NCI-H510A (cell line): ENCODE results near the gene PGM3.
"Not testable (repeated sequence)": the region's sequence is repeated elsewhere in the genome, so short reads cannot be mapped to it uniquely, and the experiment has no call there.

Experiments used
- DNase-seq: peaks from one replicate; lab custom pipeline; 2025; lab: John Stamatoyannopoulos, UW

The PGM3 gene, protein sequence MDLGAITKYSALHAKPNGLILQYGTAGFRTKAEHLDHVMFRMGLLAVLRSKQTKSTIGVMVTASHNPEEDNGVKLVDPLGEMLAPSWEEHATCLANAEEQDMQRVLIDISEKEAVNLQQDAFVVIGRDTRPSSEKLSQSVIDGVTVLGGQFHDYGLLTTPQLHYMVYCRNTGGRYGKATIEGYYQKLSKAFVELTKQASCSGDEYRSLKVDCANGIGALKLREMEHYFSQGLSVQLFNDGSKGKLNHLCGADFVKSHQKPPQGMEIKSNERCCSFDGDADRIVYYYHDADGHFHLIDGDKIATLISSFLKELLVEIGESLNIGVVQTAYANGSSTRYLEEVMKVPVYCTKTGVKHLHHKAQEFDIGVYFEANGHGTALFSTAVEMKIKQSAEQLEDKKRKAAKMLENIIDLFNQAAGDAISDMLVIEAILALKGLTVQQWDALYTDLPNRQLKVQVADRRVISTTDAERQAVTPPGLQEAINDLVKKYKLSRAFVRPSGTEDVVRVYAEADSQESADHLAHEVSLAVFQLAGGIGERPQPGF

DNA sequence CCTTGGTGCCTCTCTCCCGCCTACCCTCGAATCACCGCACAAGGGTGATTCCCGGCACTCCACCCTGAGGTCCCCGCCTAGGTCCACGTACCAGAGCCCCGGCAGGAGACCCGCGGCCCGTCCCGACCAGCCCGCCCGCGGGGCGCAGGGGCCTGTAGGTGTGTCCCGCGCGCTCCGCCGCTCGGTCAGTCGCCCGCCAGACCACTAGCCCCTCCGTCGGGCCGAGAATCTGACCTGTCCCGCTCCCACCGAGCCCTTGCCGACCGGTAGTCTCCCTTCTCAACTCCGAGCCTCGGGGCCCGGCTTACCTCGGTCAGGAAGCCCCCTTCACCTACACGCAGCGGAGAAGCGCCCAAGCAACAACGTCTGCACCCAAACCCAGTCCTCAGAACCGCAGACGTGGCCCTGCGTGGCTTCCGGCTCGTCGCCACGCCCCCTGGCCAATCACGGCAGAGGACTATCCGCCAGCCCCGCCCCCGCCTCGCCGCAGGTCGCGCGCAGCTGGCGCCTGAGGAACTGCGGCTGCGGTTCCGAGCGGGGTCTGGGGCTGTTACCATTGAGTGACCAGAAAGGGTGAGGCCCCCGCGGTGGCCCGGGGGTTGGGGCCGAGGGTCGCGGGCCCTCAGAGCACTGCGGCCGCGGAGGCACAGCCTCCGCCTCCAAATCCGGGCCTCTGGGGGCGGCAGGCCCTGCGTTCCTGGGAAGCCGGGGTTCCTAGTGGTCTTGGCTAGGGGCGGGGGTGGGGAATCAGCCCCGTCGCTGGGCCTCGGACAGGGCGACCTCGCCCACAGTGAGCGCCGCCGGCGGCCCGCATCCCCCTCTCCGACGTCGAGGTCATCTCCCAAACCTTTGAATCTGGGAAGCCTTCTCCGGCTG, at the start of gene PGM3, which contains the start of gene RWDD2A:
Gene PGM3 (minus strand): TSS at position 395 of the 876 bp plus-strand sequence. CDS start 2,253 bp downstream, outside the sequence.
Gene RWDD2A (plus strand): TSS at position 487 of the 876 bp plus-strand sequence. CDS start 1,095 bp downstream, outside the sequence.
- peak; percentile 47 for DNase-seq

DNA sequence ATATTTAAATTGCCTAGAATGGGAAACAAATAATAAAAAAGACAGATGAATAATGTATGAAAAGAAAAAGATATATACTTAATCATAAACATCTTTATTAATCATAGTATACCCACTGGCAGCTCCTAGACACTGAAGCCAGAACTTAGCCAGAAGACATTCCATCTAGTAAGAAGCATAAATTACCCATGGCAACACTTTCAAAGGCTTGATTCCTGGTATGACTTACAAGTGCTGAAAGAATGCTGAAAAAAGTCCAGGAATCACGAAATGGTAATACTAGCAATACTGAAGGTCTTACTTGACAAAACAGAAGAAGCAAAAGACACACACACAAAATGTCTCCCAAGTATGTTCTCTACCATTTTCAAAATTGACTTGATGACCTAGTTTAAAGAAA, 38.1 kb upstream of the PGM3 start:
- DNase-seq = no peak

DNA sequence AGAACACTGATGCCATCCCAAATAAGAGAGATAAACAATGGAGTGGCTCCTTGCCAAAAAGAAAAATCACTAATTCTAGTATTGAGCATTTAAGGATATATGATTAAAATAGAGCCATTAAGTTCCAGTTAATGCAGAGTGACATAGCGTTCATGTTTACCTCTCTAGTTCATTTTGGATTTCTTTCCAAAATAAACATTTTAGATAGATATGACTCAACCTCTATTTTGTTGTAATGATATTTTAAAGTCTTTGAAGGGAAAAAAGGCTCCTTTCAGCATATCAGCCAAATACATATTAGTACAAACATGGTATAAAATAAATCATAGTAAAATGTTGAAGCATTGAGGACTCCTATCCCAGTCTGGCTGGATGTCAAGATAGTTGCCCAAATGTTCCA, 33.5 kb upstream of the PGM3 start:
- no peak for DNase-seq

DNA sequence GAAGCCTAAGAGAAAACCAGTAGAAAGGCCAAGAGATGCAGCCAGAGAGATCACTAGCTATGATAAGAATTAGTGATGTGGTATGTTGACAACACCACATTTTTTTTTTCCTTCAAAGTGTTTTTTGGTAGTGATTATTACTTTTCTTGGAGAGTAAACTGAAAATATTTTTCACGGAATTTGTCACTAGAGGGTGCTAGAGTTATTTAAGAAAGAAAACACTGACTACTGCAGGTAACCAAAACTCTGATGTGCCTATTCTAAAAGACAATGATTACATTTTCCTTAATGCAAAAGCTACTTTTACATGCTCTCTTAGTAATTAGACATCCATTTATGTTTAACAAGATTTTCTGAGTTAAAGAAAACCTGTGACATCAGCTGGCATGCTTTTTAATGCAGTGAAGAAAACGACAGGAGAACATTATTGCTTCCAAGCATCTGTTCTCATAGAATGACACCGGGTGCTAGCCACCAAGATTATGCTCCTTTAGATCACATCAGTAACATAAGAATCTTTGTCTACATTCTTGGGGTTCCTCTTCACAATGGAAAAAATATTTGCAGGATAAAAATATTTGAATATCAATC, 28.9 kb upstream of the PGM3 start:
- DNase-seq = no peak

DNA sequence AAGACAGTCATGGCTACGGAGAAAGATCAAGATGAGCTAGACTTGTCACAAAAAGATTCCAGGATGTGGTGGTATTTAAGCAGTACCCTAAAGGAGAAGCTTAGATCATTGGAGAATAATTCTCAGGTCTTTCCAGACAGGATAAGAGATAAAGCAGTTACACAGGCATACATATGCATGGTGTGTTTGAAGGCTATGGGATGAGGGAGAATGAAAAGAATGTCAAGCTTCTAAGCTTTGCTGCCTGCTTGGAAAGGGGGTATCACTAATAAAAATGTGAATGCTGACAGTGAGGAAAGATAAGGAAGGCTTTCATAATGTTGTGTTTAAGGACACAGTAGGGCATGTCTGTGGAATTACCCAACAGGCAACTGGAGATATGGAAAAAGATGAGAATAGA, 28.2 kb upstream of the PGM3 start:
- DNase-seq = no peak

DNA sequence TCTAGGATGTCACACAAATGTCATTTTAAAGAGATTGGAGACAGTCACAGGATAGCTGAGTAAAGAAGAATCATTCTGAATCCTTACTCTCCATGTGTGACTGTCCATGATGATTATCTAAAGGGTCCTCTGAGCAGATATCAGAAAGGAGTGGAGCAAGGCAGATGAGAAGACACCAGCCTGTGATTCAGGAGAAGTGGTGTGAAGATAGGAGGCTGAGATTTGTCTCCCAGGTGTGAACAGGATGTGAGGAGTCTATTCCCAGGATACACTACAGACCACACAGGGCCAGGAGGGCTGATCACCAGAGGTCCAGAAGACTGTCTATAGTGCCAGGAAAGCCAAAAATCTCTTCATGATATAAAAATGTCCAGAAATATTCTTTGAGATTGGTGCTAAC, 27.1 kb upstream of the PGM3 start:
- DNase-seq = no peak

DNA sequence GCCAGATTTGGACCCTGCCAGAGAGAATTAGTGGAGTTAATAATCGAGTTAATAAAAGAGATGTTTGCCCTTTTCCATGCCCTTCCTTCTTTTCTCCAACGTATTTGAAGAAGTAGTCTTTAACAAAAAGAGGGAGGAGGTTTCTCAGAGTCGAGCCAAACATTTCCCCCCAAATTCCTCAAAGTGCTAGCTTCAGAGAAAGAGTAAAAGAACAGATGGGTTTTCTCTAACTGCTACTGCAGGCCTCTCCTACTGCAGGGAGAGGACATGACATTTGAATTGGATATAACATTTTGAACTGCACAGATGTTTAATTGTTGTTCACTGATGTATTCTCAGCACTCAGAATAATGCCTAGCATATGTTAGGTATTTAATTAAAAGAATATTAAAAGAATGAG, 25.6 kb upstream of the PGM3 start:
- no peak for DNase-seq

DNA sequence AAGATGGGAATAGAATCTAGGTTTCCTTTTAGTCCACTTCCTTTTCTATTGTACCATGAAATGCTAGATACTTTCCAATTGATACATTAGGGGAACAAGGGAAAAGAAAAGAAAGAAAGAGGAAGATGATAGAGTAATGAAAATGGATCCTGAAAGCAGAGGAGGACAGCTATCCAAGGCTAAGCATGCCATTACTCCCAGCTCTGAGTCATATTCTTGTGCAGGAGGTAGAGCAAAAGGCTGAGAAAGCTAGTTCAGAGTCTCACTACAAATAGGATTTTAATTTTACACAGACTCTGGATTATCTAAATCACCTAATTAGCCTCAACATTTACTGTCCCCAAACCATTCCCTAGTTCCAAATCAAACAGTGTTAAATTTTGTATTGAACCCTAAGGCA, 23.7 kb upstream of the PGM3 start:
- no peak for DNase-seq

DNA sequence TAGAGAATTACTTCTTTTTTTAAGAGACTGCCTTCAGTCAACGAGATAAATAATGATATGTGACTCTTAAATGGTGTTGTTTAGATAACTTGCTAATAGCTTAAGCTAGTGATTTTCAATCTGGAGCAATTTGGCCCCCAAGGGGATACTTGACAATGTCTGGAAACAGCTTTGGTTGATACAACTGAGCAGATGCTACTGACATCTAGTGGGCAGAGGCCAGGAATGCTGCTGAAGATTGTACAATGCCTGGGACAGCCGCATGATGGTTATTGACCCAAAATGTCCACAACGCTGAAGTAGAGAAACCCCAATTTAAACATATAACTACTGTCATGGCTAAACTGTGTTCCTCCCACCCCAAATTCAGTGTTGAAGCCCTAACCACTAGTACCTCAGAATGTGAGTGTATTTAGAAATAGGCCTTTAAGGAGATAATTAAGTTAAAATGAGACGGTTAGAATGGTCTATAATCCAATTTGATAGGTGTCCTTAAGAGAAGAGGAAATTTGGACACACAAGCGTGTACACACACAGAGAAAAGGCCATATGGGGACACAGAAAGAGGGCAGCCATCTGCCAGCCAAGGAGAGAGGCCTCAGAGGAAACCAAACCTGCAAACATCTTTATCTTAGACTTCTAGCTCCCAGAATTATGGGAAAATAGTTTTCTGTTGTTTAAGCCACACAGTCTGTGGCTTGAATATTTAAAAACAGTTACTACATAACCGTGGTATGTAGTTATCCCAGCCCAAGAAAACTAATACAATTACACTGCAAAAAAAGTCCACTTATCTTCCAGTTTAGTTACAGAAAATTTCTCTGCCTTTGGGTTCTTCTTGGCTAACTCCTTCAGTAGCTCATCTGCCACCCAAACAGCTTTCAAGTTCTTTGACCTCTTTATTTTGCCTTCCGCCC, 22.3 kb upstream of the PGM3 start:
- no peak for DNase-seq

DNA sequence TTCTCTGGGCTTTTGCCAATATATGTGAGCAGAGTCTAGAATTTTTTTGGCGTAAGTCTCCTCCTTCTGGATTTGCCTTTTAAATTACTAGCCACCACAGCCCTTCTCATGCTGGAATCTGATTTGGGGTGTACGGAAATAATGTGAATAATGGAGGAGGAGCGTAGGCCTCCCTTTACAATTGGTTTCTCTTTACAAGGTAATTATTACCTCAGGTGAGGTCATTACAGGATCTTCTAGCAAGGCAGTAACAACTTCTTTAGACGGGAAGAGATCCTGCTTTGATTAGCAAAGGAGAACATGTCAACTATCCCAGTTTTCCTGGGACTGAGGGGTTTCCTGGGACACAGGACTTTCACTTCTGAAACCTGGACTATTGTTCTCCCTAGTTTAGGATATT, 9.0 kb upstream of the PGM3 start:
- DNase-seq = no peak

DNA sequence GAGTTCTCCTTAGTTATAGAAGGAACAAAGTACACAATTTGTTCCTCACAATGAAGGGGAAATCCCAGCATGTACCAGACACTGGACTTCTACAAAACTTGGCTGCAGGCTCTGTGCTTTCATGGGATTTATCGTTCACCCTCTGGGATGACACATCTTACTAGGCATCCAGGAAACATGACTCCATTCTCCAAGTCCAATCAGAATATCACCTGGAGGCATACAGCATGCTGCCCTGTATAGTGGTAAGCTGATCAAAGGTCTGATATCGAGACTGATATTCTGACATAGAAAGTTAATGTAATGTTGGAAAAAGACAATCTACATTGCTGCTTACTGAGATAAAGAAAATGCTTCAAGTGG, 6.8 kb upstream of the PGM3 start:
- no peak for DNase-seq

DNA sequence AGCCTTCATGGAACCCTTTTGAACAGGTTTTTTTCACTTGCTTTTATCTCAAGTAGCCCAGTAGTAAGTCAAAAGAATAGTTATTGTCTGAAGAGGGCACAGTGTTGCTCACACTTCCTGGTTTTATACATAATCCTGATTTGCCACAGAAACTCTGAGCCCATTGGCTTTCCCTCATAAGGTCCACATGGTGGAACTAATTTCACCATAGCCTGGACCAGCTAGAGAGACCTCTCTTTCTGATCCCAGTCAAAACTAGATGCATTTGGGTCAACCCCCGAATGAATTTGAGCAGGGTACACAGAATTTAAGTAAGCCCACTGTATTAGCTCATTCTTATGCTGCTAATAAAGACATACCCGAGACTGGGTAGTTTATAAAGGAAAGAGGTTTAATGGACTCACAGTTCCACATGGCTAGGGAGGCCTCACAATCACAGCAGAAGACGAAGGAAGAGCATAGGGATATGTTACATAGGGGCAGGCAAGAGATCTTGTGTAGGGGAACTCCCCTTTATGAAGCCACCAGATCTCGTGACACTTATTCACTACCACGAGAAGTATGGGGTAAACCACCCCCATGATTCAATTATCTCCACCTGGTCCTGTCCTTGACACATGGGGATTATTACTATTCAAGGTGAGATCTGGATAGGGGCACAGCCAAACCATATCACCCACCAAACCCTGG, 6.3 kb upstream of the PGM3 start:
- no peak for DNase-seq

DNA sequence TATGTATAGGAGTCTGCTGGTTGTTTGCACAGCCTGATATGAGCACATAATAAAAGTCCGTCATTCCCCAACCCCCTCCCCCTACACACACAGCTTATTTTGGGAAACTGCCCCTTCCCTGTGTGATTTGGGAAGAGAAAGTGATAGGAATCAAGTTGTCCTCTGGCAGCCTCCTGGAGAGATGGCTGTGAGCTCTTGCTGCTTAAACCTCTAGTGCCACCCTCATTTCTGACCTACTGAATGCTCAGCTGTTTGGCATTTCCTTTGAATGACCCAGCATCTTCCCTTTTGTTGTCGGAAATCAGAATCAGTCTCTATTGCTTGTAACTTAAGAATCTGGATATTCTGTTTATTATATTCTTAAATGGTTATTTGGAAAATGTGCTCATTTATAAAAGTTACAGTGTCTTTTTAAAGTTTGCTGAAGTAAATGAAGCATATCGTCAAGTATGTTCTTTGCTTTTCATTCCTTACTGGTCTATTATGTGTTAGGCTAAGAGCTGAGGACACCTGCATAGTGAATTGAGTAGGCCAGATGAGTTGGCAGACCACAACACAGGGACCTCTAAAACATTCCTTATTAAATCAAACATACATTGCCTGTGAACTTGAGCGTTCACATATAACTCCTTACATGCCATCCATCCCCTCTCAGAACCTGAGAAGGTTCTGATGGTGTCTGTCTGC, 5.6 kb upstream of the PGM3 start:
- no peak for DNase-seq

DNA sequence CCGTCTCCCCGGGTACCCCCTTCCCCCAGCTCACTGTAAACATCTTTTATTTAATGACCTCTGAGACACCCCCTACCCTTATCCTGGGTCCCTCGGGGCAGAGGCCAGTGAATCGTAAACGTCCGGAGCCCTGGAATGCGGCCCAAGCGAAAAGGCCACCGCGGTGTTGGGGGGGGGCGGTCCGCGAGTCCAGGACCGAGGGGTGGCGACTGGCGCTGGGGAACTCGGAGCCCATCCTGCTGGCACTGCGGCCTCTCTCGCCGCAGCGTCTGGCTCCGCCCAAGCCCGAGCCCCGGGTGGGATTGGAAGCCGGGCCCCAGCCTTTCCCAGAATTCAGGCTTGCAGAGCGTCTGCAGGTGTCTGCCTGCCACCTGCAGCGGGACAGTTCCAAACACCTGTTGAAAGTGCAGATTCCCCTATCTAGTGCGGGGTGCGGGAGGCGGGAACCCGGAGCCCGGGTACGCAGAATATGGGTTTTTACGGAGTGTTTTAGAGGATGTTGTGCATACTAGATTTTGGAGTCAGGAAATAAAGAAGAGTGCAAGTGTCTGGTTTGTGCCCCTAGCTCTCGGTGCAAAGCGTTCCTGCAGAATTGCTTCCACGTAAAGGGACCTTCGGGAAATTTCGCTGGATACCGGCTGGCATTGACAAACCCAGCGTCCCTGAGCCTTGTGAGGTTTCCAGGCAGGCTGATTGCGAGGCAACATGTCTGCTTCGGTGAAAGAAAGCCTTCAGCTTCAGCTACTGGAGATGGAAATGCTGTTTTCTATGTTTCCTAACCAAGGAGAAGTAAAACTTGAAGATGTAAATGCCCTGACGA, 892 bp upstream of the PGM3 start:
- peak; percentile 15 for DNase-seq

DNA sequence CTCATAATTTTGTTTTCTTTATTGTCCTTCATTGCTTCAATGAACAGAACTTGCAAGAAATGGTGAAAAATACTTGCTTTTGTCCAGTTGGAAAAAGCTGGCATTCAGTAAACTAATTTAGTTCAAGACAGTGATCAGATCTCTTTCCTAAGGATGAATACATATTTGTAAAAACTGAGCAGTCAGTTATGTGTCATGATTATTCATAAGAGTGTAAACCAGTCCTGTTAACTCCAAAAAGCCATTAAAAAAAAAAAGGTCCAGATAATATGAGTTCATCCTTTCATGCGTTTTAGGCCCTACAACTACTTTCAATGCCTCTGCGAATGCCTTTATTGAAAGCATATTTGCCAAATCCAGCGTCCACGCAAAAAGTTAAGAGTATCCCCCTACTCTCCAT, 609 bp downstream of the PGM3 start:
- DNase-seq = no peak

DNA sequence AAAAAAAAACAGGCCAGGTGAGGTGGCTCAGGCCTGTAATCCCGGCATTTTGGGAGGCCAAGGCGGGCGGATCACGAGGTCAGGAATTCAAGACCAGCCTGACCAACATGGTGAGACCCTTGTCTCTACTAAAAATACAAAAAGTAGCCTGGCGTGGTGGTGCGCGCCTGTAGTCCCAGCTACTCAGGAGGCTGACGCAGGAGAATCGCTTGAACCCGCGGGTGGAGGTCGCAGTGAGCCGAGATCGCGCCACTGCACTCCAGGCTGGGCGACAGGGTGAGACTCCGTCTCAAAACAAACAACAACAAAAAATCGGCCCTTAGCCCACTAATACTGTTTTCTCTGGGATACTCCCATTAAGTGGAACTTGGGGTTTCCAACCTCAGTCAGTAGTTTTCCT, 1.1 kb downstream of the PGM3 start:
- not testable (repeated sequence) for DNase-seq

DNA sequence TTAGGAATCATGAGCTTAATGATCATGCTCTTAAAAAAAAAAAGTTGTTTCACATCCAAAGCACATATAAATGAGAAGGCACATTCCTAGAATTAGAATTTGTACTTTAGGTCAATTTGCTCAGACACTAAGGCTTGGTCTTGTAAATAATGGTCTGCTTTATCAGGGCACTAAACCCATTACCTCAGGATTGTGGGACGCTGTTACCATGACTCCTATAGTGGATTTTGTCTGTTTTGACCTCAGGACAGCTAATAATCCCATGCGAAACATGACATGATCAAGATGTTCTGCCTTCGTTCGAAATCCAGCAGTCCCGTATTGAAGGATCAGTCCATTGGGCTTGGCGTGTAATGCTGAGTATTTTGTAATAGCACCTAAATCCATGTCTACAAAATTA, 2.4 kb downstream of the PGM3 start:
- DNase-seq = no peak

DNA sequence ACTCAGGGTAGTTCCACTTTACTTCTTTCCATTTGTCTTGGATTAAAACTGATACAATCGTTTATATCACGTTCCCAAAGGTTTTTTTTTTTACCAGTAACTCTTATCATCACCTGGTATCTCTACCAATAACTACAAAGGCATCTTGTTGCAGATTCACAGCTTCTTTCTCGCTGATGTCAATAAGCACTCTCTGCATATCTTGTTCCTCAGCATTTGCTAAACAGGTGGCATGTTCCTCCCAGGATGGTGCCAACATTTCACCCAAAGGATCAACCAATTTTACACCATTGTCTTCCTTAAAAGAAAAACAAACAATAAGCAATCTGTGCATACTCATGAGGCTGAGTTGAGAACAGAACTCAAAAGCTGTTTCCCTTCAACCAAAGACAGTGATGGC, 4.6 kb downstream of the PGM3 start:
- no peak for DNase-seq

DNA sequence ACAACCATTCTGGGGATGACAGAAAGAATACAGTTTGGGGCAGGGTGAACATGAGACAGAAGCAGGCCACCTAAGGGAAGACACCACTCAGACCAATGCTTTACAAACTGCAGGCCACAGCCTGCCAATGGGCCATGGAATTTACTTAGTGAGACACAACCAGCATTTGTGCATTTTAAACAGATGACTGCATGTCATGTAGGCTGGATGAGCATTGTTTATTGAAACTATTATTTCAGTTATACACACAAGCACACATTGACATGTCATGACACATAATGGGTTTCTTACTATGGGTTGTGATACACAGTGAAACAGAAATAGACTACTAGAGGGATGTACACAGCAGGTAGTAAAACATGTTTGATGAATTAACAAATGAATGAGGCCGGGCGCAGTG, 8.0 kb downstream of the PGM3 start:
- no peak for DNase-seq
